Endometrial microvascular endothelial cells (primary cell): ENCODE results near the gene PASD1. TPM values are rescaled to one million over a fixed set of nuclear protein-coding genes. Genes with fewer than 3 reads are reported as not detected.

Source experiments
- in situ Hi-C: cut with HindIII; loops from 2 replicates; pipeline ENCODE4 v1.10.0; 2017; ENCODE audit warnings: low sequenced_read_pairs, low pct_unique_long_range_greater_than_20kb; ENCODE audit errors: inconsistent ontology term
- total RNA-seq: library from RNA; depleted of rRNA; stranded (reverse); fragments of >200 nt; gene quantifications from one replicate; pipeline ENCODE4 v1.2.3, GENCODE V29; 2015; ENCODE audit errors: inconsistent ontology term

PASD1 gene
- total RNA-seq, 1 donor from 2014 or later = not detected

DNA sequence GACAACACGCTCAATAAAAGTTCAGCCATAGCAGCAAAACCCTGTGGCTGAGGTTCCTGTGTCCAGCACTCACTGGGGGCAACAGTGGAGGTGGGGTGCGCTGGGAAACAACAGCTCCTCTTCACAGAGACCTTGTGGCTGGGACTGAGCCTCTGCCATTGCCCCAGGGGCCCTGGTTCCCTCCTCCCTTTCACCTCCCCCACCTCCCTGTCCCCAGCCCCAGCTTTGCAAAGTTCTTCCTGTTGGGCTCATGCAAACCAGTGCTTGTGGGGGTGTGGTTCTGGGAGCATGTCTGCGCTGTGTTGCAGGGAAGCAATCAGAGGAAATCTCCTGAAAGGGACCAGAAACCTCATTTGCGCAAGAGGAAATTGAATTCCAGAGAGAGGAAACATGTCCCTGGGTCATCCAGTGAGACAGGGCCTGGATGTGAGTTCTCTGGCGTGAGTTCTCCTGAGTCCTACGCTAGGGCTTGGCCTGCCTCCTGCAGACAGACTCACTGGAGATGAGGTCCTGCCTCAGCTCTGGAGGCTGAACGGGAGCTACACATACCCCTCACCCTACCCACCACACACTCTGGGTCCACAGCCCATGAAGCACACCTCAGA is 159.8 kb downstream of the PASD1 start:
- in situ Hi-C loops = no loop called here

DNA sequence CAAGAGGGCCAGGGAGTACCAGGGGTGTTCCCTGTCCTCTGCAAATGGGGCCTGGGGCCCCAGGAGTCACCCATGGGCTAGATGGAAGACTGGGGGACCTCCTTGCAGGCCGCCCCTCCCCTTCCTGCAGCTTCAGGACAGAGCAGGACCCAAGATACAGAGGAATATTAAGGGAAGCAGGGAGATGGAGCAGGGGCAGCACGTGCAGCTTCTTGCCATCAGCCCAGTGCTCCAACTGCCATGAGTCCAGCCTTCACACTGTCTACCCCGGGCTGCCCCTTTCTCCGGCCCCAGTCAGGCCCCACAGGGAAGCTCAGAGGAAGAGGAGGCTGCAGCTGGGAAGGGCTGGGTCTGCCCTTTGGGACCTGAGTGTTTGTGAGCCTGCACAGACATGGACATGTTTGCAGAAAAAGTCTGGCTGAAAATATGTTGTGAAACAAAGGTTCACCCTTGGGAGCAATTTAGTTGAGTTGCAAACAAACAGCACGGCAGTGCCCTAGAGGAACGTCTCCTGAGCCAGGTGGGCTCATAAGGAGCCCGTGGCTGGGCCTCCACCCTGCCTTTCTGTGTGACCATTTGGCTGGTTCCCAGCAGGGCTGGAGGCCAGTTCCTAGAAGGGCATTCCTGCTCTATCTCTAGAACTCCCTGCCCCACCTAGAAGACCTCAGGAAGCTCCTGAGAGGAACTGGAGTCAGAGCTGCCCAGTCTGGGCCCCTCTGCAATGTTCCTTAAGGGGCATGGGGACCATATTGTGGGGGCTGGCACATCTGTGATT is 161.3 kb downstream of the PASD1 start:
- in situ Hi-C loops = loop anchor here (25.0 kb wide), 1 partner anchor 913 kb away; the partner anchor contains the start of gene GABRQ

DNA sequence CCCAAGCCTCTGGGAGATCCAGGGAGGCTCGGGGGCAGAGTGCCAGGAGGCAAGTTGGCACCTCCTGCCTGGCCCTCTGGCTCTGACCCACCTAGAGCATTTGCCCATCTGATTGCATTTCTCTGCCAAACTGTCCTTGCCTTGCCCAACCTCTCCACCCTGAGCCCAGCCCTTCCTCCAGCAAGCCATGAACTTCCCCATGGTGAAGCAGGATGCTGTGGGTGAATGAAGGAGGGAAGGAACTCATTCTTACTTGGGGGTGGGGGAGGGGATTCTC is 161.8 kb downstream of the PASD1 start:
- in situ Hi-C loops = loop anchor here (25.0 kb wide), 1 partner anchor 912 kb away; the partner anchor contains the start of gene GABRQ

Other genes starting within 250 kb of the PASD1 start
- gene VMA21, start 166.5 kb upstream of the PASD1 start, total RNA-seq = 63.8 TPM
- gene PRRG3, start 131.8 kb downstream of the PASD1 start, total RNA-seq = not detected
- not detected for gene FATE1, start 152.4 kb downstream of the PASD1 start, total RNA-seq
- not detected for gene CNGA2, start 171.1 kb downstream of the PASD1 start, total RNA-seq